Endothelial cell of umbilical vein (primary cell): Measurements from ENCODE around the gene ADCY9.

Source experiments
- CTCF ChIP-seq, 2 donors: IDR thresholded peaks; 1 replicate in 1 of 2; 2 replicates in 1 of 2; pipeline ENCODE4 v1.5.1; 2011; ENCODE audit warnings: low read length in 2 of 2, mild to moderate bottlenecking in 2 of 2, moderate library complexity in 2 of 2, control low read depth in 1 of 2, inconsistent platforms in 1 of 2, low read depth in 1 of 2; ENCODE audit not compliant: insufficient read depth in 1 of 2; ENCODE audit errors: extremely low read depth in 1 of 2
- EZH2 ChIP-seq: IDR thresholded peaks from 2 replicates; pipeline ENCODE4 v1.6.1; 2012; ENCODE audit warnings: borderline replicate concordance, low read depth, mild to moderate bottlenecking, moderate library complexity, low read length, inconsistent platforms; ENCODE audit not compliant: severe bottlenecking
- MYC ChIP-seq: IDR thresholded peaks from one replicate; pipeline ENCODE4 v1.6.1; 2011; ENCODE audit warnings: mild to moderate bottlenecking, low read depth, low read length
- POLR2A ChIP-seq: IDR thresholded peaks from 2 replicates; pipeline ENCODE4 v1.6.1; 2012; ENCODE audit warnings: low read depth, mild to moderate bottlenecking, control low read depth, low read length
- POLR2AphosphoS5 ChIP-seq: IDR thresholded peaks from 2 replicates; pipeline ENCODE4 v1.6.1; 2012; ENCODE audit warnings: low read depth, mild to moderate bottlenecking, control low read depth, low read length, moderate library complexity; ENCODE audit not compliant: insufficient read depth

GRCh38 chr16:3971261-3971660 is 145.0 kb downstream of the ADCY9 start:
- TF ChIP-seq CTCF (IDR thresholded peaks at IDR 0.05; ENCODE audit: extremely low read depth in 1 of 2, insufficient read depth in 1 of 2, low read depth in 1 of 2, low read length in 2 of 2): no peak
- no peak for TF ChIP-seq MYC
- TF ChIP-seq POLR2A: no peak
- no peak for TF ChIP-seq EZH2
- TF ChIP-seq POLR2AphosphoS5: no peak
